ENCODE data around the gene ADGRF5. TPM values are rescaled to one million over a fixed set of nuclear protein-coding genes. Genes with fewer than 3 reads are reported as not detected.

The ADGRF5 gene
- total RNA-seq, 1 donor from 2014 or later = 57.3 TPM

- DNase-seq (ENCODE audit: low read depth in 2 of 2) = no peak
Measured at GRCh38 chr6:46819561-46819960, 102.2 kb downstream of the ADGRF5 start.

GRCh38 chr6:46816626-46817025, 105.1 kb downstream of the ADGRF5 start:
- no peak for DNase-seq (ENCODE audit: low read depth in 2 of 2)

GRCh38 chr6:46815130-46815529, 106.6 kb downstream of the ADGRF5 start:
- no peak for DNase-seq (ENCODE audit: low read depth in 2 of 2)

GRCh38 chr6:46808806-46809205, 112.9 kb downstream of the ADGRF5 start:
- no peak for DNase-seq (ENCODE audit: low read depth in 2 of 2)

Other genes starting within 250 kb of the ADGRF5 start
- gene TDRD6, start 234.1 kb downstream of the ADGRF5 start, total RNA-seq = under 0.01 TPM in 1 of 2 replicates, not detected in the other
- gene PLA2G7, start 186.6 kb downstream of the ADGRF5 start, total RNA-seq = not detected in 2 replicates
- gene ANKRD66, start 175.0 kb downstream of the ADGRF5 start, total RNA-seq = not detected in 2 replicates
- not detected in 2 replicates for gene MEP1A, start 128.5 kb downstream of the ADGRF5 start, total RNA-seq
- not detected in 2 replicates for gene ADGRF1, start 120.4 kb upstream of the ADGRF5 start, total RNA-seq